NCI-H510A (cell line): Measurements from ENCODE around the gene FAM241A.

ENCODE experiments used
- DNase-seq: peaks from one replicate; lab custom pipeline; 2025; lab: John Stamatoyannopoulos, UW

The FAM241A gene

DNA sequence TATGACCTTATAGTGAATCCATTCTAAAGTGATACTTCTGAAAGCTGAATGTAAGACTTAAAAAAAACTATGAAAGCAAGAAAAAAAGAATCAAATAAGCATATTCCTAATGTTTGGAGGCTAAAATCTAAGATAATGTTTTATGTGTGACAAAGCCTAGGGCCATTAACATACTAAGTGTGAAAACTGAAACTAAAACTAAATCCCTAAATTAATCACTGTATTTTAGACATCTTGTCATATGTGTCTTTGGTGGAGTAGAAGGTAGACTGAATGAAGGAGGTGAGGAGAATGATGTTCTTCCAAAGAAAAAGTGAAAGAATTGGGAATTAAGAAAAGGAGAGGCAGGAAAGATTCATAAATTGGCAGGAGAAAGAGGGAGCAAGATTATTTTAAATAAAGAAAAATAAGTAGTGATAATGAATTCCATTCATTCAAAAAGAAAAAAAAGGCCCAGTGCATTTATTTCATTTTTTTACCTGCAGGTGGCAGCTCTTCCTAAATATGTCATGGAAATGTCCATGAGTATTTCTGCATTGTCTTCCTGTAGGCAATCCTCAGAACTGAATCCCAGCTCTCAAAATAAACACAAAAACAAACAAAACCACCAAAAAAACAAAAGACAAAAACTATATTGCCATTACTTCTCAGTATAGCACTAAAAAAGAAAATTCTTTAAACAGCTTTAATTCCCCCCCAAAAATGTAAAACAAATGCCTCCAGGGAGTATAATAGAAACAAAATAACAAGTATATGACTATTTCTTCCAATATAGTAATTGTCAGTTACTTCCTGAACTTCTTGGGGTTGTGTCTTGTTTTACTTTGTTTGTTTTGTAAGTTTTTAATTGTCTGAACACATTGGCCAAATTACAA is 69.4 kb downstream of the FAM241A start:
- DNase-seq, result no peak

DNA sequence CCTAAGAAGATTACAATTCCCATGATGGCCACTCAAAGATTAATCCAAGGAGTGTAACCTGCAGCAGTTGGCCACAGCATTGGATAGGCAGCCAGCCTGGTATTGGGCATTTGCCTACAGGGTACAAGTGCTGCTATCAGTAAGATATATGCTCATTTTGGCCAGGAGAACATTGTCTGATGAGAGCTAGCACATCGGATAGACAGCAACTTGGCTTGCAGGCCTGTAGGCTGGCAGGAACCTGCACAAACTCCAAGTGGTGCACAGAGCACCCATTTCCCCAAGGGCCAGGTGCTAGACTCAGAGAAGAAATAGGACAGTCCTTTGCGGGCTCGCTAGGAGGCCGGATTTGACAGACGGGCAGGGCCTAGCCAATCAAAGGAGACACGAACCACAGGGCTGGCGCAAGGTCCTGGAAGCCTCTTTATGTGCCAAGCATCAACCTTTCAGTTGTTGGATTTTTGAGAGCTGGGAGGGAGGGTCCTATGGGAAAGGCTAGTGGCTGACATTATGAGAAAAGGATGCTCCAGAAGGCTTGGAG is 74.6 kb downstream of the FAM241A start:
- no peak for DNase-seq

- DNase-seq, result no peak
These were observed 77.1 kb downstream of the FAM241A start for GRCh38 chr4:112222219-112222955.

GRCh38 chr4:112225157-112225556 is 79.9 kb downstream of the FAM241A start:
- no peak for DNase-seq

DNA sequence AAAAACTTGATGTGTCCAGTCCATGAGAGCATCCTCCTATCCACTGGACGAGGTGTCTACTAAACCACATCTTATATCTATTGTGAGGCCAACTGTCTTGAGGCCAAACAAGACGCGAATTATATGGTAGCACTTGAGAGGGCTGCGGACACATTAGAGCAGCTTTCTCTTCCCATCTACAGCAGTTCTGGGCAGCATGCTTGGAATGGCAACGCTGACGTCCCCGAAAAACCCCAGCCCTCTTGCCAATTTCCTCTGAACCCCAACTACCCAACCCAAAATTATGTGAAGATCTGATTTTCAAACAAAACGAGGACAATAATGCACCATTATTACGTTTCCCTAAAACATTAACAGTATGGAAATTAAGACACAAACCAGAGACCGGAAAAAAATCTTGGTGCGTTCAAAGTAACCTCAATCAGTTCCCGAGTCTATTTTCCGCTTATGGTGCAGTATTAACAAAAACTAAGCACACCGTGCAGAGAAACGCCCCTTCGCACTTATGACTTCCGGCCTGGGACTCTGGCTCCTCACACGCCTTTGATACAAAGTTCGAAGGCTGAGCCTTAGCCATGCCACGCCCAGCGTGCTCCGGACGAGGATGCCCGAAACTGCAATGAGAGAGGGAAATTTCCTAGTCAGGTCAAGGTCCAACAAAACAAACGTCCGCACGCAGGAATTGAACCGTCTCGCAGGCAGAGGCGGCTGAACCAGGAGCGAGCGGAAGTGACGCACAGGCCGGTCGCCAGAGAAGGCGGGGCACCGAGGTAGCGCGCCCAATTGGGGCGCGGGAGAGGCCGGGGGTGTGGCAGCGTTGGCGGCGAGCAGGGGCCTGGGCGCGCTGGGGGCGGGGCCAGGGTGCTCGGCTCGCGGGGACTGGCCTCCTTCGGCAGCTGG is 85.9 kb downstream of the FAM241A start:
- DNase-seq, result peak; percentile 85

DNA sequence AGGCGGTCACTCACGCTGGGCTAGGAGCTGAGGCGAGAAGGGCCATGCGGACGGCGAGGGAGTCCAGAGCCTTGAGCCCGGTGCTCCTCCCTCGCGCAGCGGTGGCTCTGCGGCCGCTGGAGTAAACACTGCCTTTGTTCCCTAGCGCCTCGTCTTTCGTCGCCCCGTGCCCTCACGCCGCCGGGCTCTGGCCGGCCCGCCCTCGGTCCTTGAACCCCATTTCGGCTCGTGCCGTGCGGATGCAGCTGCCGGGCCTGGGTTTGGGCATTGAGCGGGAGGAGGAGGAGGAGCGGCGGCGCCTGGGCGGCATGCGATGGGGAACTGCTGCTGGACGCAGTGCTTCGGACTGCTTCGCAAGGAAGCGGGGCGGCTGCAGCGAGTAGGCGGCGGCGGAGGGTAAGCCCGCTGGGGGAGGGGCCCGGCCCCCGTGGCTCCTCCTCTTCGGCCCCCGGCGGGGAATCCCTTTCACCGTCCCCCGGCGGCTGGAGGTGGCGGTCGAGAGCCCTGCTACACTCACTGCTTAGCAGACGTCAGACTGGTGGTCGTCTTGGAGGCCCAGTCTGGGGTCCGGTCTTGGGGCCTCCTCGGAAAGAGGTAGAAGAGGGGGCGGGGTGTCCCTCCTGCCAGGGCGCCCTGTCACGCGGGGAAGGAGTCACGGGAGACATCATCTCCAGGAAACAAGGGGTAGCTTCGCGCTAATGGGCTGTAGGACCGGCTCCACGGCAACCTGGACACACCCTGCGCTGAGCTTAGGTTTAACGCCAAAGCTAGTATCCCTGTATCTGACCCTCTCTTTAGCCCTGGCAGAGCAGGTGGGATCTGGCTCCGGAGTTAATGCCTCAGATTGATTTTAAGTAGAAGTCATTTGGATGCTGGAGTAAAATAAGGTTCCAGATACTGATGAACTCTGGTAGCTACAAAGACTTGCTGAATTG is 86.8 kb downstream of the FAM241A start, which contains the start of gene AP1AR:
TSS of gene AP1AR (plus strand) at position 9 of the 935 bp plus-strand sequence. CDS start at position 314, 305 bp downstream.
- peak; percentile 62 for DNase-seq

GRCh38 chr4:112234952-112235609 is 89.8 kb downstream of the FAM241A start:
- no peak for DNase-seq

DNA sequence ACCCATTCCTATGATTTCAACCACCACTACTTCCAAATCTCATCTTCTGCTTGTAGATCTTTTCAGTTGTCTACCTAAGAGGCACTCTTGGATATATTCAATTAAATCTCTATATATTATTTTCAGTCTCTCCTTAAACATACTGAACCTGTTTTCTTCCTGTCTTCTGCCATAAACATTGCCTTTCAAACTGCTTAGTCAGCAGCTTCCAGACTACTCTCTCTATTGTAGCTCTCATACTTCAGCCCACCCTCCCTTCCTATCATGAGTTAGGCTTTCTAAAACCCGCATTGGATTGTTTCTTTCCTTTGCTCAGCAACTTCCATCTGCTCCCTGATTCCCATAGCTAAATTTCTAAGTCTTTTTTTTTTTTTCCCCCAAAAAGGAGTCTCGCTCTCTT is 90.8 kb downstream of the FAM241A start:
- no peak for DNase-seq

GRCh38 chr4:112238833-112239232 is 93.6 kb downstream of the FAM241A start:
- no peak for DNase-seq
